ENCODE data around the gene ZNF471.
A peak's percentile ranks its signal among the peaks of the same experiment; 100 is the strongest.

Gene ZNF471

GRCh38 chr19:56507446-56508289, at the start of gene ZNF471:
Gene ZNF471 (plus strand): TSS chr19:56507855. CDS start chr19:56511572, 3,717 bp downstream.
- peak within 1 kb of the TSS; percentile 71 to 99 (median 94) for H3K4me3 ChIP-seq (ENCODE audit: low read depth in 1 of 5, low read length in 5 of 5)
- peaks cover 0 to 12% (median 2%) of the 10 kb centered on the region in 5 donors for H3K36me3 ChIP-seq (ENCODE audit: control insufficient read depth in 5 of 5, insufficient read depth in 5 of 5, low read length in 5 of 5)
- peak within 1 kb of the TSS; percentile 73 to 95 (median 87) for H3K9ac ChIP-seq (ENCODE audit: low read length in 5 of 5)
- H3K27ac ChIP-seq (ENCODE audit: low read depth, low read length): peak within 1 kb of the TSS; percentile 84
- peaks cover 7 to 15% (median 14%) of the 10 kb centered on the region in 5 donors for H3K4me1 ChIP-seq (ENCODE audit: control insufficient read depth in 5 of 5, insufficient read depth in 5 of 5, low read length in 5 of 5)
- H3K27me3 ChIP-seq (ENCODE audit: control insufficient read depth in 5 of 5, insufficient read depth in 4 of 5, low read length in 5 of 5): no peaks in the 10 kb centered on the region
- peaks cover 0 to 27% (median 4%) of the 10 kb centered on the region in 5 donors for H3K9me3 ChIP-seq (ENCODE audit: control insufficient read depth in 5 of 5, low read length in 5 of 5)

GRCh38 chr19:56474308-56474707, 33.3 kb upstream of the ZNF471 start:
- Histone ChIP-seq H3K9me3 (ENCODE audit: control insufficient read depth in 5 of 5, low read length in 5 of 5) (peaks cover 5 to 49% (median 38%) of the 10 kb centered on the region in 5 donors), H3K36me3 (ENCODE audit: control insufficient read depth in 5 of 5, insufficient read depth in 5 of 5, low read length in 5 of 5) (peaks cover 4 to 29% (median 14%) of the 10 kb centered on the region in 5 donors), H3K27ac (ENCODE audit: low read depth, low read length) (no peak overlapping the region), H3K9ac (ENCODE audit: low read length in 5 of 5) (no peak overlapping the region), H3K27me3 (ENCODE audit: control insufficient read depth in 5 of 5, insufficient read depth in 4 of 5, low read length in 5 of 5) (no peaks in the 10 kb centered on the region), H3K4me1 (ENCODE audit: control insufficient read depth in 5 of 5, insufficient read depth in 5 of 5, low read length in 5 of 5) (peaks cover 0 to 28% (median 27%) of the 10 kb centered on the region in 5 donors), H3K4me3 (ENCODE audit: low read depth in 1 of 5, low read length in 5 of 5) (no peak overlapping the region)

- H3K4me3 ChIP-seq (ENCODE audit: low read depth in 1 of 5, low read length in 5 of 5): peak overlapping the region in 3 of 5 donors; percentile 77 to 93 (median 86)
- no peak overlapping the region for H3K9ac ChIP-seq (ENCODE audit: low read length in 5 of 5)
- H3K27me3 ChIP-seq (ENCODE audit: control insufficient read depth in 5 of 5, insufficient read depth in 4 of 5, low read length in 5 of 5): no peaks in the 10 kb centered on the region
- peaks cover 3 to 43% (median 35%) of the 10 kb centered on the region in 5 donors for H3K9me3 ChIP-seq (ENCODE audit: control insufficient read depth in 5 of 5, low read length in 5 of 5)
- H3K4me1 ChIP-seq (ENCODE audit: control insufficient read depth in 5 of 5, insufficient read depth in 5 of 5, low read length in 5 of 5): peaks cover 0 to 28% (median 27%) of the 10 kb centered on the region in 5 donors
- H3K27ac ChIP-seq (ENCODE audit: low read depth, low read length): no peak overlapping the region
- peaks cover 4 to 19% (median 8%) of the 10 kb centered on the region in 5 donors for H3K36me3 ChIP-seq (ENCODE audit: control insufficient read depth in 5 of 5, insufficient read depth in 5 of 5, low read length in 5 of 5)
Measured at GRCh38 chr19:56476093-56476492, 31.6 kb upstream of the ZNF471 start.

- Histone ChIP-seq H3K9me3 (ENCODE audit: control insufficient read depth in 5 of 5, low read length in 5 of 5) (peaks cover 3 to 43% (median 36%) of the 10 kb centered on the region in 5 donors), H3K4me1 (ENCODE audit: control insufficient read depth in 5 of 5, insufficient read depth in 5 of 5, low read length in 5 of 5) (peaks cover 0 to 28% (median 27%) of the 10 kb centered on the region in 5 donors), H3K4me3 (ENCODE audit: low read depth in 1 of 5, low read length in 5 of 5) (peak within 1 kb of the TSS; percentile 86 to 93 (median 88)), H3K36me3 (ENCODE audit: control insufficient read depth in 5 of 5, insufficient read depth in 5 of 5, low read length in 5 of 5) (peaks cover 3 to 12% (median 4%) of the 10 kb centered on the region in 5 donors), H3K9ac (ENCODE audit: low read length in 5 of 5) (peak within 1 kb of the TSS in 4 of 5 donors; percentile 62 to 88 (median 69)), H3K27ac (ENCODE audit: low read depth, low read length) (peak within 1 kb of the TSS; percentile 59), H3K27me3 (ENCODE audit: control insufficient read depth in 5 of 5, insufficient read depth in 4 of 5, low read length in 5 of 5) (no peaks in the 10 kb centered on the region)
Measured at GRCh38 chr19:56476651-56477428, 30.8 kb upstream of the ZNF471 start, which contains the start of gene ZNF667. Gene ZNF667 (minus strand): TSS chr19:56477345. CDS start chr19:56462370, 14,975 bp downstream.

- Histone ChIP-seq H3K36me3 (ENCODE audit: control insufficient read depth in 5 of 5, insufficient read depth in 5 of 5, low read length in 5 of 5) (peaks cover 0 to 8% (median 0%) of the 10 kb centered on the region in 5 donors), H3K9me3 (ENCODE audit: control insufficient read depth in 5 of 5, low read length in 5 of 5) (peaks cover 3 to 41% (median 29%) of the 10 kb centered on the region in 5 donors)
Measured at GRCh38 chr19:56477429-56478338, 30.0 kb upstream of the ZNF471 start.

GRCh38 chr19:56491399-56491798, 16.3 kb upstream of the ZNF471 start:
- Histone ChIP-seq H3K36me3 (ENCODE audit: control insufficient read depth in 5 of 5, insufficient read depth in 5 of 5, low read length in 5 of 5) (peaks cover 14 to 21% (median 16%) of the 10 kb centered on the region in 5 donors), H3K4me3 (ENCODE audit: low read depth in 1 of 5, low read length in 5 of 5) (no peak overlapping the region), H3K27ac (ENCODE audit: low read depth, low read length) (no peak overlapping the region), H3K9ac (ENCODE audit: low read length in 5 of 5) (no peak overlapping the region), H3K9me3 (ENCODE audit: control insufficient read depth in 5 of 5, low read length in 5 of 5) (peaks cover 19 to 77% (median 52%) of the 10 kb centered on the region in 5 donors), H3K27me3 (ENCODE audit: control insufficient read depth in 5 of 5, insufficient read depth in 4 of 5, low read length in 5 of 5) (no peaks in the 10 kb centered on the region), H3K4me1 (ENCODE audit: control insufficient read depth in 5 of 5, insufficient read depth in 5 of 5, low read length in 5 of 5) (no peaks in the 10 kb centered on the region)

More at GRCh38 chr19:56477429-56478338, 30.0 kb upstream of the ZNF471 start:
- Histone ChIP-seq H3K4me1 (ENCODE audit: control insufficient read depth in 5 of 5, insufficient read depth in 5 of 5, low read length in 5 of 5) (peaks cover 0 to 28% (median 27%) of the 10 kb centered on the region in 5 donors), H3K27ac (ENCODE audit: low read depth, low read length) (peak overlapping the region; percentile 59), H3K9ac (ENCODE audit: low read length in 5 of 5) (peak overlapping the region in 4 of 5 donors; percentile 62 to 88 (median 69)), H3K27me3 (ENCODE audit: control insufficient read depth in 5 of 5, insufficient read depth in 4 of 5, low read length in 5 of 5) (no peaks in the 10 kb centered on the region), H3K4me3 (ENCODE audit: low read depth in 1 of 5, low read length in 5 of 5) (peak overlapping the region; percentile 86 to 93 (median 88))

GRCh38 chr19:56504581-56504980, 3.1 kb upstream of the ZNF471 start:
- H3K27ac ChIP-seq (ENCODE audit: low read depth, low read length): no peak overlapping the region
- no peak overlapping the region for H3K4me3 ChIP-seq (ENCODE audit: low read depth in 1 of 5, low read length in 5 of 5)
- H3K9ac ChIP-seq (ENCODE audit: low read length in 5 of 5): no peak overlapping the region
- H3K36me3 ChIP-seq (ENCODE audit: control insufficient read depth in 5 of 5, insufficient read depth in 5 of 5, low read length in 5 of 5): peaks cover 0 to 3% (median 0%) of the 10 kb centered on the region in 5 donors
- H3K27me3 ChIP-seq (ENCODE audit: control insufficient read depth in 5 of 5, insufficient read depth in 4 of 5, low read length in 5 of 5): no peaks in the 10 kb centered on the region
- H3K9me3 ChIP-seq (ENCODE audit: control insufficient read depth in 5 of 5, low read length in 5 of 5): peaks cover 0 to 24% (median 11%) of the 10 kb centered on the region in 5 donors
- peaks cover 7 to 15% (median 14%) of the 10 kb centered on the region in 5 donors for H3K4me1 ChIP-seq (ENCODE audit: control insufficient read depth in 5 of 5, insufficient read depth in 5 of 5, low read length in 5 of 5)

GRCh38 chr19:56508290-56508778, 679 bp downstream of the ZNF471 start:
- Histone ChIP-seq H3K27me3 (ENCODE audit: control insufficient read depth in 5 of 5, insufficient read depth in 4 of 5, low read length in 5 of 5) (no peaks in the 10 kb centered on the region), H3K9ac (ENCODE audit: low read length in 5 of 5) (peak overlapping the region; percentile 73 to 95 (median 87)), H3K27ac (ENCODE audit: low read depth, low read length) (peak overlapping the region; percentile 84), H3K9me3 (ENCODE audit: control insufficient read depth in 5 of 5, low read length in 5 of 5) (peaks cover 0 to 24% (median 4%) of the 10 kb centered on the region in 5 donors), H3K4me1 (ENCODE audit: control insufficient read depth in 5 of 5, insufficient read depth in 5 of 5, low read length in 5 of 5) (peaks cover 7 to 15% (median 14%) of the 10 kb centered on the region in 5 donors), H3K36me3 (ENCODE audit: control insufficient read depth in 5 of 5, insufficient read depth in 5 of 5, low read length in 5 of 5) (peaks cover 0 to 18% (median 6%) of the 10 kb centered on the region in 5 donors), H3K4me3 (ENCODE audit: low read depth in 1 of 5, low read length in 5 of 5) (peak overlapping the region; percentile 71 to 99 (median 94))

All from subcutaneous abdominal adipose tissue (tissue), 5 donors.